NAMALWA (cell line): ENCODE results near the gene BRAF.
A peak's percentile ranks its signal among the peaks of the same experiment; 100 is the strongest.
"Not testable (repeated sequence)": the region's sequence is repeated elsewhere in the genome, so short reads cannot be mapped to it uniquely, and the experiment has no call there.

Experiments
- DNase-seq: peaks from one replicate; pipeline ENCODE4 v3.0.0-alpha.2; 2015; ENCODE audit warnings: low spot score

BRAF gene

GRCh38 chr7:140678816-140679130 lies 246.0 kb downstream of the BRAF start:
- DNase-seq = no peak

- DNase-seq = no peak
These were observed 246.5 kb downstream of the BRAF start for GRCh38 chr7:140678081-140678815.

GRCh38 chr7:140677496-140677895 lies 247.2 kb downstream of the BRAF start:
- peak; percentile 53 for DNase-seq

- not testable (repeated sequence) for DNase-seq
These were observed 247.8 kb downstream of the BRAF start for GRCh38 chr7:140676956-140677355.

GRCh38 chr7:140676306-140676705 lies 248.4 kb downstream of the BRAF start:
- DNase-seq = peak; percentile 90

GRCh38 chr7:140675726-140676125 lies 249.0 kb downstream of the BRAF start:
- no peak for DNase-seq

GRCh38 chr7:140674899-140675701 lies 249.6 kb downstream of the BRAF start:
- DNase-seq = peak; percentile 60

GRCh38 chr7:140674356-140674800 lies 250.4 kb downstream of the BRAF start:
- peak; percentile 81 for DNase-seq

GRCh38 chr7:140673774-140674155 lies 251.0 kb downstream of the BRAF start:
- DNase-seq = no peak

GRCh38 chr7:140673063-140673773 lies 251.5 kb downstream of the BRAF start:
- DNase-seq = peak; percentile 70

- DNase-seq = peak; percentile 84
These were observed 252.2 kb downstream of the BRAF start, which contains the start of gene ADCK2 for GRCh38 chr7:140672382-140673062. ADCK2 (plus strand) TSS chr7:140672945; CDS start chr7:140673331, 386 bp downstream.

GRCh38 chr7:140671966-140672365 lies 252.8 kb downstream of the BRAF start:
- DNase-seq = no peak

- no peak for DNase-seq
These were observed 254.3 kb downstream of the BRAF start for GRCh38 chr7:140670343-140670935.

- DNase-seq = not testable (repeated sequence)
These were observed 254.9 kb downstream of the BRAF start for GRCh38 chr7:140669862-140670261.

- DNase-seq = no peak
These were observed 255.4 kb downstream of the BRAF start for GRCh38 chr7:140669352-140669751.
